ENCODE data around the gene TMOD1. TPM values are rescaled to one million over a fixed set of nuclear protein-coding genes. Genes with fewer than 3 reads are reported as not detected.
"Not testable (repeated sequence)": the region's sequence is repeated elsewhere in the genome, so short reads cannot be mapped to it uniquely, and the experiment has no call there.

Gene TMOD1
- 1.0 to 1.6 TPM (median 1.4 TPM) in 3 replicates for total RNA-seq (2021)
- percentile 27 among the genes with signal in this experiment for Bru-seq, nascent RNA
- long read RNA-seq, experiment 1, partial matches to known transcripts: 1 of 11 reads
- long read RNA-seq, experiment 1, other reads (novel, unspliced or antisense): 6 of 11 reads
- long read RNA-seq, experiment 2: 0 reads
- long read RNA-seq, experiment 3, partial matches to known transcripts: 0 of 1 reads
- long read RNA-seq, experiment 3, other reads (novel, unspliced or antisense): 1 of 1 reads

- H3K9me3 Mint-ChIP-seq: peaks cover 10% of the 10 kb centered on the region
- ATAC-seq (peak; percentile 71), DNase-seq (ENCODE audit: low spot score) (peak; percentile 73)
- H3K27ac Mint-ChIP-seq: no peak within 1 kb of the TSS
- TF ChIP-seq CBFB (CRISPR knock-in tag; IDR thresholded peaks at IDR 0.05; ENCODE audit: low read depth) (no peak), NFATC4 (CRISPR knock-in tag; IDR thresholded peaks at IDR 0.05) (no peak), IRF2 (CRISPR knock-in tag; IDR thresholded peaks at IDR 0.05; ENCODE audit: borderline replicate concordance, low read depth) (no peak), GRHL2 (CRISPR knock-in tag; IDR thresholded peaks at IDR 0.05; ENCODE audit: insufficient replicate concordance, severe bottlenecking) (no peak), ZNF425 (CRISPR knock-in tag; conservative IDR thresholded peaks at IDR 0.05) (no peak), TEAD4 (CRISPR knock-in tag; IDR thresholded peaks at IDR 0.05) (no peak), ATF1 (CRISPR knock-in tag; IDR thresholded peaks at IDR 0.05) (no peak), ZNF138 (CRISPR knock-in tag; conservative IDR thresholded peaks at IDR 0.05) (no peak), AFF4 (CRISPR knock-in tag; IDR thresholded peaks at IDR 0.05; ENCODE audit: borderline replicate concordance) (no peak), FOXP1 (CRISPR knock-in tag; IDR thresholded peaks at IDR 0.05; ENCODE audit: borderline replicate concordance) (no peak), PRRX2 (CRISPR knock-in tag; IDR thresholded peaks at IDR 0.05) (no peak), ZNF263 (CRISPR knock-in tag; IDR thresholded peaks at IDR 0.05; ENCODE audit: low read depth) (no peak)
- H3K27me3 Mint-ChIP-seq (ENCODE audit: low read depth): peaks cover 40% of the 10 kb centered on the region
- H3K4me3 Mint-ChIP-seq: peak within 1 kb of the TSS; percentile 78
- CTCF ChIA-PET: interaction anchor here (0.5 to 5.5 kb wide), 22 partner anchors 9 to 645 kb away, joined by 3 to 77 read pairs (median 6); partner anchors contain the start of genes NCBP1, TDRD7 and TSTD2
- POLR2A ChIA-PET: interaction anchor here (0.6 to 2.6 kb wide), 6 partner anchors 21 to 431 kb away, joined by 3 to 9 read pairs (median 4); partner anchors contain the start of genes NCBP1 and TSTD2
- peaks cover 21% of the 10 kb centered on the region for H3K4me1 Mint-ChIP-seq
- peaks cover 6% of the 10 kb centered on the region for H3K36me3 Mint-ChIP-seq
Observed at GRCh38 chr9:97501177-97501971, at the start of gene TMOD1. TMOD1 (plus strand) TSS chr9:97501666; CDS start chr9:97524189, 22,523 bp downstream.

GRCh38 chr9:97453573-97453972 lies 47.9 kb upstream of the TMOD1 start:
- not testable (repeated sequence) for ATAC-seq; H3K27ac Mint-ChIP-seq; H3K9me3 Mint-ChIP-seq; H3K4me3 Mint-ChIP-seq; DNase-seq (ENCODE audit: low spot score); H3K4me1 Mint-ChIP-seq; H3K36me3 Mint-ChIP-seq
- ChIA-PET POLR2A (interaction anchor here (1.2 kb wide), 1 partner anchor 13 kb away, joined by 3 read pairs; no protein-coding TSS in a partner anchor), CTCF (interaction anchor here (1.0 kb wide), 1 partner anchor 145 kb away, joined by 3 read pairs; no protein-coding TSS in a partner anchor)
- H3K27me3 Mint-ChIP-seq (ENCODE audit: low read depth): peaks cover 12% of the 10 kb centered on the region; the same call in 1 of the 2 replicates

- H3K4me1 Mint-ChIP-seq; POLR2A ChIA-PET; H3K4me3 Mint-ChIP-seq; H3K27ac Mint-ChIP-seq; DNase-seq (ENCODE audit: low spot score); ATAC-seq; CTCF ChIA-PET; H3K9me3 Mint-ChIP-seq; H3K36me3 Mint-ChIP-seq: not testable (repeated sequence)
- H3K27me3 Mint-ChIP-seq (ENCODE audit: low read depth): peaks cover 12% of the 10 kb centered on the region; the same call in 1 of the 2 replicates
Observed at GRCh38 chr9:97456841-97457240, 44.6 kb upstream of the TMOD1 start.

Data from WTC11 (cell line).